Natural killer cell (primary cell): ENCODE data around the gene COMMD3. TPM values are rescaled to one million over a fixed set of nuclear protein-coding genes. Genes with fewer than 3 reads are reported as not detected.
"Not testable (repeated sequence)": the region's sequence is repeated elsewhere in the genome, so short reads cannot be mapped to it uniquely, and the experiment has no call there.

Experiments used
- ATAC-seq, 3 donors: fragments of 150-1000 bp in 2 of 3; fragments of 200-7000 bp in 1 of 3; cut with Tn5 transposase; 1 replicate in 1 of 3; 2 replicates in 2 of 3; pipeline ENCODE4 v1.10.0; 2021; ENCODE audit warnings: mild to moderate bottlenecking in 2 of 3, moderate library complexity in 2 of 3
- DNase-seq, 2 donors: peaks; one replicate each; pipeline versions ENCODE4 v3.0.0 to v3.0.0-alpha.2; 2013 to 2021; ENCODE audit warnings: mixed read lengths in 1 of 2
- H3K27ac ChIP-seq: one replicate; pipeline ENCODE4 v1.5.1; 2013; ENCODE audit warnings: mild to moderate bottlenecking, low read length
- H3K27me3 ChIP-seq: one replicate; pipeline ENCODE4 v1.6.1; 2013; ENCODE audit warnings: low read length; ENCODE audit not compliant: control insufficient read depth, insufficient read depth
- H3K36me3 ChIP-seq: one replicate; pipeline ENCODE4 v1.6.1; 2013; ENCODE audit warnings: low read length; ENCODE audit not compliant: control insufficient read depth, insufficient read depth
- H3K4me1 ChIP-seq: one replicate; pipeline ENCODE4 v1.6.1; 2013; ENCODE audit warnings: low read length; ENCODE audit not compliant: control insufficient read depth, insufficient read depth
- H3K4me3 ChIP-seq: one replicate; pipeline ENCODE4 v1.5.1; 2013; ENCODE audit warnings: low read length
- H3K9me3 ChIP-seq: one replicate; pipeline ENCODE4 v1.6.1; 2013; ENCODE audit warnings: low read length; ENCODE audit not compliant: control insufficient read depth, insufficient read depth
- H3K27ac Mint-ChIP-seq, 2 donors: one replicate each; pipeline ENCODE4 v1.8.0; 2022; ENCODE audit warnings: mild to moderate bottlenecking in 2 of 2, mixed read lengths in 2 of 2, moderate library complexity in 1 of 2
- H3K27me3 Mint-ChIP-seq, 2 donors: one replicate each; pipeline ENCODE4 v1.8.0; 2022; ENCODE audit warnings: low read depth in 2 of 2, mixed read lengths in 2 of 2
- H3K36me3 Mint-ChIP-seq: one replicate; pipeline ENCODE4 v1.8.0; 2022; ENCODE audit warnings: mixed read lengths
- H3K4me1 Mint-ChIP-seq, 2 donors: one replicate each; pipeline ENCODE4 v1.8.0; 2022; ENCODE audit warnings: mixed read lengths in 2 of 2
- H3K4me3 Mint-ChIP-seq: one replicate; pipeline ENCODE4 v1.8.0; 2022; ENCODE audit warnings: mild to moderate bottlenecking, moderate library complexity, mixed read lengths
- H3K9me3 Mint-ChIP-seq, 2 donors: one replicate each; pipeline ENCODE4 v1.8.0; 2022; ENCODE audit warnings: mixed read lengths in 2 of 2
- WGBS: methylation state at CpG from one replicate; pipeline ENCODE4 v1.1.7; 2013; ENCODE audit warnings: missing lambda C conversion rate; ENCODE audit not compliant: insufficient coverage; 5-methylcytosine and 5-hydroxymethylcytosine counted together
- intact Hi-C: fragments of 100-400 bp; cut with micrococcal nuclease; formaldehyde crosslinking; loops from one replicate; pipeline ENCODE4 v1.14.2; 2022
- total RNA-seq, 4 donors: library from RNA; stranded (reverse); fragments of 120-200 nt in 1 of 4; gene quantifications; one replicate each; pipeline versions ENCODE4 v1.2.3 to v1.2.4, GENCODE V29; 2013 to 2022
- TF ChIP-seq, protein P1 (sequence below): fragments of 200-600 bp; IDR thresholded peaks from one replicate; pipeline ENCODE4 v1.8.0; 2022; ENCODE audit warnings: antibody characterized with exemption

The COMMD3 gene
- total RNA-seq, 3 donors from 2014 or later (not counting 1 experiment from before 2014, with no cell fraction given) = 43.1 to 48.3 (median 44.2) TPM

DNA sequence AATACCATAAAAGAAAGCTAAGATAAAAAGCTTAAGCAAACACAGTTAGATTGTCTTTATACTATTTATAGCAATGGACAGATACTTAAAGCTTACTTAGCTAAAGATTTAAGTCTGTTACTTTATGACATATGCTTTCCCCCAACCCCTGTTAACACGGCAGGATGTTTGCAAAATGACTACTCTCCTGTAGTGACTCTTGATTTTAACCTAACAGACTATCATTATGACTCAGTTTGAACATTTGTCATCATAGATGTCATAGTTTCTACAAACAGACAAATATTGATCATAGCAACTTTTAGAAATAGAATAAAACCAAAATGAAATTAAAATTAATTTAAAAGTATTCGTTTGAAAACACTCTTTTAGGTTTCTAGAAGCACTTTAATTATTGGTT lies 7.8 kb upstream of the COMMD3 start:
- H3K36me3 Mint-ChIP-seq = no peaks in the 10 kb centered on the region
- no peak overlapping the region for H3K4me3 ChIP-seq
- no peaks in the 10 kb centered on the region for H3K9me3 ChIP-seq
- H3K36me3 ChIP-seq = no peaks in the 10 kb centered on the region
- no peaks in the 10 kb centered on the region for H3K9me3 Mint-ChIP-seq
- no peak overlapping the region for H3K27ac Mint-ChIP-seq
- H3K27me3 Mint-ChIP-seq = peaks cover 19 to 55% of the 10 kb centered on the region in 2 donors
- intact Hi-C loops = no loop called here
- no peak overlapping the region for H3K4me3 Mint-ChIP-seq
- ATAC-seq (no peak), DNase-seq (no peak)
- 86% methylated on average over 1 of the region's 2 CpGs for WGBS
- H3K4me1 Mint-ChIP-seq = no peaks in the 10 kb centered on the region
- H3K4me1 ChIP-seq = no peaks in the 10 kb centered on the region
- TF ChIP-seq, protein P1, sequence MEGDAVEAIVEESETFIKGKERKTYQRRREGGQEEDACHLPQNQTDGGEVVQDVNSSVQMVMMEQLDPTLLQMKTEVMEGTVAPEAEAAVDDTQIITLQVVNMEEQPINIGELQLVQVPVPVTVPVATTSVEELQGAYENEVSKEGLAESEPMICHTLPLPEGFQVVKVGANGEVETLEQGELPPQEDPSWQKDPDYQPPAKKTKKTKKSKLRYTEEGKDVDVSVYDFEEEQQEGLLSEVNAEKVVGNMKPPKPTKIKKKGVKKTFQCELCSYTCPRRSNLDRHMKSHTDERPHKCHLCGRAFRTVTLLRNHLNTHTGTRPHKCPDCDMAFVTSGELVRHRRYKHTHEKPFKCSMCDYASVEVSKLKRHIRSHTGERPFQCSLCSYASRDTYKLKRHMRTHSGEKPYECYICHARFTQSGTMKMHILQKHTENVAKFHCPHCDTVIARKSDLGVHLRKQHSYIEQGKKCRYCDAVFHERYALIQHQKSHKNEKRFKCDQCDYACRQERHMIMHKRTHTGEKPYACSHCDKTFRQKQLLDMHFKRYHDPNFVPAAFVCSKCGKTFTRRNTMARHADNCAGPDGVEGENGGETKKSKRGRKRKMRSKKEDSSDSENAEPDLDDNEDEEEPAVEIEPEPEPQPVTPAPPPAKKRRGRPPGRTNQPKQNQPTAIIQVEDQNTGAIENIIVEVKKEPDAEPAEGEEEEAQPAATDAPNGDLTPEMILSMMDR = no peak
- peaks cover 13% of the 10 kb centered on the region for H3K27me3 ChIP-seq
- no peak overlapping the region for H3K27ac ChIP-seq

DNA sequence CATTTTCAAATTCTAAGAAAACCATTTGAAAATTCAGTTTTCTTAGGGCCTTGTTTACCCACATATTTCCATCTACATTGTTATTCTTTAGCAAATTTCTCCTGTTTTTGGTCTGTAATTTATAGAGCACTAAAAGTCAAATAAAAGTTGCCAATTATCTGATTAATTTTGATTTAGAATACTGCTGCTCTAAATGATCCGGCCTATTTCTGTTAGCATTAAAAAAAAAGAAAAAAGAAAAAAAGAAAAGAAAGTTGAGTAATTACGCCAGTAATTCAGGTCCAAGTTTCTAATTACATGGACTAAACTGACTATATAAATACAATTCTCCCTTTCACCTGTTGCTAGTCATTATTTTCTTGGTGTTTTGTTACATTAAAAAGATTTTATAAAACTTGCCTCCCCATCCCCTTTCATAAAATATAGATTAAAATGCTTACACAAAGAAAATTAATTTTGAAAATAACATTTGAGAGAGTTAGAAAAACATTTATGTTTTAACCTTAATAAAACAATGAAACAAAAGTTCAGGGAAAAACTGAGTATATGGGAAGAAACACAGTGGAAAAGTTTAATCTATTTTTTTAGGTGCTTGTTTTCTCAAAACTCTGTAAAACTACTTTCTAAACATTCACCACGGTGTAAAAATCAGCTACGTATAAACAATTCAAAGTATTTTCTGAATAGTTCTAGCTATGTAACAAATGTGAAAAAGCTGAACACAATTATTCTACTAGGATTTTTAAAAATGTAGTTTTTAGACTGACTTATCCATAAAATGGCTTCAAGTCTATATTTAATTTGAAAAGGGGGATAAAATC lies 6.8 kb upstream of the COMMD3 start:
- Mint-ChIP-seq H3K4me1 (no peaks in the 10 kb centered on the region), H3K27me3 (peaks cover 16 to 48% of the 10 kb centered on the region in 2 donors), H3K9me3 (no peaks in the 10 kb centered on the region), H3K36me3 (no peaks in the 10 kb centered on the region), H3K27ac (no peak overlapping the region), H3K4me3 (no peak overlapping the region)
- H3K4me3 ChIP-seq = no peak overlapping the region
- DNase-seq (no peak), ATAC-seq (no peak)
- TF ChIP-seq, protein P1 = no peak
- H3K27me3 ChIP-seq = peaks cover 13% of the 10 kb centered on the region
- no peak overlapping the region for H3K27ac ChIP-seq
- H3K9me3 ChIP-seq = no peaks in the 10 kb centered on the region
- intact Hi-C loops = no loop called here
- WGBS = no CpG with 5 or more reads among the region's 4 CpGs
- no peaks in the 10 kb centered on the region for H3K36me3 ChIP-seq
- H3K4me1 ChIP-seq = no peaks in the 10 kb centered on the region

DNA sequence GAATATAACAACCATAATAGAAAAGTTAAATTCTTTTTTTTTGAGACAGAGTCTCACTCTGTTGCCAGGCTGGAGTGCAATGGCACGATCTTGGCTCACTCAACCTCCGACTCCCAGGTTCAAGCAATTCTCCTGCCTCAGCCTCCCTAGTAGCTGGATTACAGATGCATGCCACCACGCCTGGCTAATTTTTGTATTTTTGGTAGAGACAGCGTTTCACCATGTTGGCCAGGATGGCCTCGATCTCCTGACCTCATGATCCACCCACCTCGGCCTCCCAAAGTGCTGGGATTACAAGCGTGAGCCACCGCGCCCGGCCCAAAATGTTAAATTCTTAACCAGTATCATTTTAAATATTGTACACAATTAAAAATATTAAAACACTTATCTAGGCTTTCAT lies 6.2 kb upstream of the COMMD3 start:
- not testable (repeated sequence) for H3K27ac ChIP-seq, ATAC-seq
- 96% methylated on average over 10 of the region's 10 CpGs for WGBS

DNA sequence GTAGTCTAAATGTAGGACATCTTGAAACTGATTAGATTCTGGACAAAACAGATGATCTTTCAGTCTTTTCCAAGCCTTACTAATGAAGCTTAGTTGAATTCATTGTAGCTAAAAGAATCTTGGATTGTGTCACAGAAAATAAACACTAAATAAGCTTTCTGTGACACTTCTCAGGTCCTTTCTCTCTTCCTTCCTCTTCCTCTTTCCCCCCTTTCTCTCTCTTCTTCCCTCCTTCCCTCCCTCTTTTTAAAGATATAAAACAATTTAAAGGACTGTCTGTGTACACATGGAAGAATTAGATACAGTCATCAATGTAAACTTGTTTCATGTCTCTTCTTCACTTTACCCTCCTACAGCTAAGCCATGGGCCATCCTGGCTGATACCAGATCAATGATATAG lies 5.3 kb upstream of the COMMD3 start:
- H3K27me3 Mint-ChIP-seq = peaks cover 16 to 36% of the 10 kb centered on the region in 2 donors

More for the DNA sequence above, 6.2 kb upstream of the COMMD3 start:
- H3K9me3 Mint-ChIP-seq, intact Hi-C loops, H3K27ac Mint-ChIP-seq, H3K4me3 ChIP-seq, H3K4me3 Mint-ChIP-seq, H3K36me3 ChIP-seq, DNase-seq, H3K36me3 Mint-ChIP-seq, H3K9me3 ChIP-seq, H3K4me1 Mint-ChIP-seq, H3K4me1 ChIP-seq: not testable (repeated sequence)
- H3K27me3 ChIP-seq = peaks cover 13% of the 10 kb centered on the region
- peaks cover 16 to 45% of the 10 kb centered on the region in 2 donors for H3K27me3 Mint-ChIP-seq

More for the DNA sequence above, 5.3 kb upstream of the COMMD3 start:
- intact Hi-C loops = no loop called here
- H3K9me3 ChIP-seq = no peaks in the 10 kb centered on the region
- no peaks in the 10 kb centered on the region for H3K4me1 ChIP-seq
- peaks cover 8 to 10% of the 10 kb centered on the region in 2 donors for H3K4me1 Mint-ChIP-seq
- no peaks in the 10 kb centered on the region for H3K36me3 Mint-ChIP-seq
- H3K27me3 ChIP-seq = peaks cover 13% of the 10 kb centered on the region
- DNase-seq (no peak), ATAC-seq (no peak)
- H3K27ac ChIP-seq = no peak overlapping the region
- H3K27ac Mint-ChIP-seq = no peak overlapping the region
- TF ChIP-seq, protein P1 = no peak
- no peaks in the 10 kb centered on the region for H3K9me3 Mint-ChIP-seq
- H3K36me3 ChIP-seq = no peaks in the 10 kb centered on the region
- H3K4me3 ChIP-seq = no peak overlapping the region
- no peak overlapping the region for H3K4me3 Mint-ChIP-seq
